IPS DF 6.9 (cell line): Measurements from ENCODE around the gene NOS3.

Experiments
- DNase-seq: peaks from one replicate; pipeline ENCODE4 v3.0.0-alpha.2; 2013; ENCODE audit warnings: low read depth, low spot score
- H3K27ac ChIP-seq: one replicate; pipeline ENCODE4 v1.5.1; 2013; ENCODE audit warnings: low read length, control low read depth
- H3K27me3 ChIP-seq: 2 replicates; pipeline ENCODE4 v1.6.1; 2013; ENCODE audit warnings: mild to moderate bottlenecking, low read length; ENCODE audit not compliant: control insufficient read depth, insufficient read depth
- H3K36me3 ChIP-seq: 2 replicates; pipeline ENCODE4 v1.6.1; 2013; ENCODE audit warnings: low read length; ENCODE audit not compliant: control insufficient read depth, insufficient read depth
- H3K4me1 ChIP-seq: 2 replicates; pipeline ENCODE4 v1.6.1; 2013; ENCODE audit warnings: low read length; ENCODE audit not compliant: control insufficient read depth, insufficient read depth
- H3K4me3 ChIP-seq: 2 replicates; pipeline ENCODE4 v1.5.1; 2013; ENCODE audit warnings: mild to moderate bottlenecking, low read length
- H3K9me3 ChIP-seq: 2 replicates; pipeline ENCODE4 v1.6.1; 2013; ENCODE audit warnings: low read length, inconsistent platforms; ENCODE audit not compliant: control insufficient read depth, insufficient read depth
- WGBS: extraction: QIAGEN DNeasy Blood & Tissue Kit; methylation state at CpG from one replicate; pipeline ENCODE4 v1.1.7; 2013; ENCODE audit warnings: mixed read lengths, missing lambda C conversion rate; ENCODE audit not compliant: insufficient read length, insufficient coverage; 5-methylcytosine and 5-hydroxymethylcytosine counted together

NOS3 gene

DNA sequence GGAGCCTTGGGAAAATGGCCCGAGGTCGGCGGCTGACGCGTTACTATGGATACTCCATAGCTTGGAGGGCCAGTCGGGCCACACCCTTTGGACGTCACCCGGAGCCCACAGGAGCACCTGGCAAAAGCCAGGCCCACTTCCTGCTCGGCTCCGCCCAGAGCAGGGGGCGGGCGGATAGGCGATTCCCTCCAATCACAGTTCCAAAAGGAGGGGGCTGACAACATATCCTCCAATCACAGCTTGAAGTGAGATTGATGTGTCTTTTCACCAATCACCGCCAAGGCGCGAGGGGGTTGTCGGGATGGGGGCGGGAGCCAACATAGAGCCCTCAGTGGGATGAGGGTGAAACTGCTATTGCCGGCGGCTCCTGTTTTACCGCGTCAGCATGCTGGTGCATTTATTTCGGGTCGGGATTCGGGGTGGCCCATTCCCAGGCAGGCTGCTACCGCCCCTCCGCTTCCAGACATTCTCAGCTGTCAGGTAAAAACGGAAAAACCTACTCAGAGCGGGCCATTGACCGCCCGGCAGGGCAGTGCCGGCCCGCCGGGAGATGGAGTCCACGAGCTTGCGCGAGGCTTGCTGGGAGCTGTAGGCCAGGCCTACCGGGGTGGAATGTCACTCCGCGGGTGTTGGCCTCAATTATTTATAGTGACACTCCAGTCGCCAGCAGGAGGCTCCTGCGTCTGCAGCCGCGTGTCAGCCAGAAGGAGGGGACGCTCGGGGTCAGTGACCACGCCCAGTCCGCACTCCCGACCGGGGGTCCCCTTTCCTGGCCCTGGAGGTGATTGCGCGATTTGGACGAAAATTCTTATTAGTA, 37.5 kb downstream of the NOS3 start, which contains the start of gene ABCB8:
ABCB8 (plus strand) TSS at position 320 of the 817 bp plus-strand sequence; CDS start at position 386, 66 bp downstream.
- Histone ChIP-seq H3K27me3 (no peaks in the 10 kb centered on the region), H3K36me3 (no peaks in the 10 kb centered on the region), H3K4me3 (peak within 1 kb of the TSS; percentile 70; the same call in 1 of the 2 replicates), H3K27ac (no peak within 1 kb of the TSS), H3K9me3 (no peaks in the 10 kb centered on the region), H3K4me1 (peaks cover 3% of the 10 kb centered on the region; the same call in 1 of the 2 replicates)
- DNase-seq = peak; percentile 94
- no CpG with 5 or more reads among the region's 53 CpGs for whole genome bisulfite sequencing

DNA sequence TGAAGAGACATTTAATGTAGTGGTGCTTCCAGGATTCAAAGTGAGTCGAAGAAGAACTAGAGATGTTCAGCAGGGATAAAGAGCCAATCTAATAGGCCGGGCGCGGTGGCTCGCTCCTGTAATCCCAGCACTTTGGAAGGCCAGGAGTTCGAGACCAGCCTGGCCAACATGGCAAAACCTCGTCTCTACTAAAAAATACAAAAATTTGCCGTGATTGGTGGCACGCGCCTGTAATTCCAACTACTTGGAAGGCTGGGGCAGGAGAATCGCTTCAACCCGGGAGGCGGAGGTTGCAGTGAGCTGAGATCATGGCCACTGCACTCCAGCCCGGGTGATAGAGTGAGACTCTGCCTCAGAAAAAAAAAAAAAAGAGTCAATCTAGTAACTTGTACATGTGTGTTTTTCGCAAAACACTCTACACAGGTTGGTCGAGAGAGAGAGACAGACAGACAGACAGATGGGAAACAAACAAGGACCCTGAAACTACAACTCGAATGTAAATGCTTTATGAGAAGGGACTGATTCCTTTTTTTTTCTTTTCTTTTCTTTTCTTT, 38.2 kb downstream of the NOS3 start:
- DNase-seq = no peak
- Histone ChIP-seq H3K9me3 (no peaks in the 10 kb centered on the region), H3K4me1 (peaks cover 3% of the 10 kb centered on the region; the same call in 1 of the 2 replicates), H3K27me3 (no peaks in the 10 kb centered on the region), H3K27ac (no peak overlapping the region), H3K36me3 (no peaks in the 10 kb centered on the region), H3K4me3 (peak overlapping the region; percentile 70; the same call in 1 of the 2 replicates)
- no CpG with 5 or more reads among the region's 17 CpGs for WGBS

DNA sequence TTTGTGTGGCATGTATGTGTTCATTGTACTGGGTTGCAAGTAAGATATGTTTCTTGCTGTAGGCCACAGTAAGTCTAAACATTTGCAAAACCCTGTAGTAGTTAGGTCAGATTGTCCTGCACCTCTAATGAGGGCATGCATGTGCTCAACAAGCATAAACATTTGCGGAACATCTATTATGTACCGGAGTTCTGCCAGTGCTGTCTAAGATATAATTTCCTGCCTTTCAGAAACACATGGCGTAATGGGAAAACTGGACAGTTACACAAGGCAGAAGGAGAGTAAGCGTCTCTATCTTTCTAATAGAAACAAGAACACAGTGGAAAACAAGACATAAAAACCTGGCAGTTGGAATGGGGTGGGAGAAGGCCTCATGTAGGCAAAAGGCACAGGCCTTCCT, 40.2 kb downstream of the NOS3 start:
- Histone ChIP-seq H3K4me1 (peaks cover 3% of the 10 kb centered on the region; the same call in 1 of the 2 replicates), H3K4me3 (no peak overlapping the region), H3K36me3 (no peaks in the 10 kb centered on the region; the same call in 1 of the 2 replicates), H3K9me3 (no peaks in the 10 kb centered on the region), H3K27me3 (no peaks in the 10 kb centered on the region), H3K27ac (no peak overlapping the region)
- DNase-seq = no peak
- WGBS = no CpG with 5 or more reads among the region's 4 CpGs

DNA sequence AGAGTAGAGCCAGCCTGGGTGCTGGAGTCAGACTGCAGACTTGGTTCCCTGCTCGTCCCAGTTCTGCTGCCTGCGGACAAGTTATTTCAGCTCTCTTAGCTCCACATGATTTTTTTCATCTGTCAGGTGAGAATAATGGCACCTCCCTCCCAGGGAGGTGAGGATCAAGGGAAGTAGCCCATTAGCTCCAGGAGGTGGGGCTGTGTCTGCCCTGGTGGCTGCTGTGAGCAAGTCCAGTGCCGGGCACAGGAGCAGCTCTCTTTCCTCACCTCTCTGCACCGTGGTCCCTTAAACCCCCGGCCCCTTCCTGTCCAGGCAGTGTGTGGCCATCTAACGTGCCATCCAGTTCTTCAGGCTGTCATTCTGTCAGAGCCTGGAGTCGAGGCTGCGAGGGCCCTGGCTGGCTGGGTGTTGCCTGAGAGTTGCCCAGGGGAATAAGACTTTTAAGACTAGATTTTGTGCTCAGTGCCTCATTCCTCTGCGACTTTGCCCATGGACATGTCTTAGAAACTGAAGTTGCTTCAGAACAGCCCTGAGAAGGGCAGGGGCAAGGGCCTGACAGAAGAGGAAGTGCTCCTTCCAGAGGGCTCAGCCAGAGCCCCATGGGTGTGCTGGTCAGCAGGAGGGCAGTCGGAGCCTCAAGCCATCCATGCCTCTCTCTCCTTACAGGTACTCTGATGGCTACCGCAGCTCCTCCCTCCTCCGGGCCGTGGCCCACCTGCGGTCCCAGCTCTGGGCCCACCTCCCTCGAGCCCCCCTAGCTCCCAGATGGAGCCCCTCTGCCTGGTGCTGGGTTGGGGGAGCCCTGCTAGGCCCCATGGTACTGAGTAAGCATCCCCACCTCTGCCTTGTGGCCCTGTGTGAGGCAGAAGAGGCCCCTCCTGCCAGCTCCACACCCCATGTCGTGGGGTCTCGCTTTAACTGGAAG, 42.4 kb downstream of the NOS3 start:
- no CpG with 5 or more reads among the region's 17 CpGs for WGBS
- H3K9me3 ChIP-seq = no peaks in the 10 kb centered on the region
- no peak for DNase-seq
- H3K27me3 ChIP-seq = no peaks in the 10 kb centered on the region
- no peak overlapping the region for H3K27ac ChIP-seq
- H3K4me1 ChIP-seq = no peaks in the 10 kb centered on the region
- peaks cover 3% of the 10 kb centered on the region for H3K36me3 ChIP-seq
- no peak overlapping the region for H3K4me3 ChIP-seq

DNA sequence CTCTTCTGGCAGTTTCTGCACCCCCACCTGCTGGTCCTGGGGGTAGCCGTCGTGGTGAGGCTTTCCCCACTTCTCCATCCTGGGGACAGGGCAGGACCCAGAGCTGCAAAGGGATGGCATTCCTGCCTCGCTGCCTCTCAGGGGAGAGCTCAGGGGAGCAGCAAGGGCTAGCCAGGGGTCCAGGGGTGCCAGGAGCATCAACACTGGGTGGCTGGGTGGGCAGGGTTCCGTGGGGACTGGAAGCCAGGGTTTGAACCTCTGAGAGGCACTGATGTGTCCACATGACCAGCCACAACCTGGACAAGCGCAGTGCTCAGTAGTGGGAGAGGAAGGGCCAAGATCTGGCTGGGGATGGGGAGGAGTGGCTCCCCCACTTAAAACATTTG, 43.0 kb downstream of the NOS3 start:
- Histone ChIP-seq H3K4me3 (no peak overlapping the region), H3K27ac (no peak overlapping the region), H3K9me3 (no peaks in the 10 kb centered on the region), H3K36me3 (peaks cover 3% of the 10 kb centered on the region), H3K27me3 (no peaks in the 10 kb centered on the region), H3K4me1 (no peaks in the 10 kb centered on the region)
- DNase-seq = no peak
- WGBS = no CpG with 5 or more reads among the region's 5 CpGs

DNA sequence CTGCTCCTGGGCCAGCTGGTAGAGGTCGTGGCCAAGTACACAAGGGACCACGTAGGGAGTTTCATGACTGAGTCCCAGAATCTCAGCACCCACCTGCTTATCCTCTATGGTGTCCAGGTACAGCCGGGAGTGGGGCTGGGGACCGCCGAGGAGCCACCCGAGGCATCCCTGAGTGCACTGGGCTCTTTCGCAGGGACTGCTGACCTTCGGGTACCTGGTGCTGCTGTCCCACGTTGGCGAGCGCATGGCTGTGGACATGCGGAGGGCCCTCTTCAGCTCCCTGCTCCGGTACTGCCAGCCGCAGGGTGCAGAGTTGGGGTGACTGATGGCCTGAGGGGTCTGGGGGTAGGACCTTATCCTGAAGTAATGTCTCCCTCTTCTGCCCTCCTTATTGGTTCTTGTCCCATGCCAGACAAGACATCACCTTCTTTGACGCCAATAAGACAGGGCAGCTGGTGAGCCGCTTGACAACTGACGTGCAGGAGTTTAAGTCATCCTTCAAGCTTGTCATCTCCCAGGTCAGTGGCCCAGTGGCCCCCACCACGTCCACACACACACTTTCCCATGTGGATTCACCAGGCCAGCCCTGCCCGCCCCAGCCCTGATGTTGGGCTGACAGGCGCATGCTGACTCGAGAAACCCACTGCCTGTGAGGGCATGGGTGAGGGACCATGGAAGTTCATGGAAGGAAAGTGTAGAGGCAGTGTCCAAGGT, 43.7 kb downstream of the NOS3 start:
- no peaks in the 10 kb centered on the region for H3K9me3 ChIP-seq
- H3K36me3 ChIP-seq = peaks cover 3% of the 10 kb centered on the region
- no CpG with 5 or more reads among the region's 21 CpGs for WGBS
- H3K27me3 ChIP-seq = no peaks in the 10 kb centered on the region
- no peak overlapping the region for H3K4me3 ChIP-seq
- no peaks in the 10 kb centered on the region for H3K4me1 ChIP-seq
- no peak overlapping the region for H3K27ac ChIP-seq
- no peak for DNase-seq

DNA sequence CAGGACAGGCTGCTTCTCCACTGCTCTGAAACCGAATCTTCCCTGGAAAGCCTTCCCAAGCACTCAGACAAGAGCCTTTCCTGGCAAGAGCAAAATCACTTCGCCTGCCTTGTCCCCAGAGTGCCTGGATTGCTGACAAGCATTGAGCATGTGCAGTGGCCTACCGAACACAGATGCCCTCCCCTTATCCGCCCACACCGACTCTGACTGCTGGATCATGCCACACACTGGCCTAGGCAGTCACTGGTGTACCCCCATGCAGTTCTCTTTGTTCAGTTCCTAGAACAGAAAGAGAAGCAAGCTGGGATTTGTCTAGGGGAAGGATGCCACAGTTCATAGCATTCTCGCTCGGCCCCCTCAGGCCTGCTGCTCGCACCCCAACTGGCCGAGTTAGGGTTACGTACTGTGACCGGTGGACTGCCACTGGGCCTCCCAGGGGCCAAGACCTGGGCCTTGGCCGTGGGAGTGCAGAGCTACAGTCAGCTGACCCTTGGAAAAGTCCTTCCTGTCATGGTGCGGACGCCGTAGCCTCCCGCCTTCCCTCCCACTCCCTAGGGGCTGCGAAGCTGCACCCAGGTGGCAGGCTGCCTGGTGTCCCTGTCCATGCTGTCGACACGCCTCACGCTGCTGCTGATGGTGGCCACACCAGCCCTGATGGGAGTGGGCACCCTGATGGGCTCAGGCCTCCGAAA, 44.4 kb downstream of the NOS3 start:
- Histone ChIP-seq H3K4me3 (no peak overlapping the region), H3K9me3 (no peaks in the 10 kb centered on the region), H3K27me3 (no peaks in the 10 kb centered on the region), H3K27ac (no peak overlapping the region), H3K4me1 (no peaks in the 10 kb centered on the region), H3K36me3 (peaks cover 3% of the 10 kb centered on the region)
- no CpG with 5 or more reads among the region's 21 CpGs for WGBS
- DNase-seq = no peak

DNA sequence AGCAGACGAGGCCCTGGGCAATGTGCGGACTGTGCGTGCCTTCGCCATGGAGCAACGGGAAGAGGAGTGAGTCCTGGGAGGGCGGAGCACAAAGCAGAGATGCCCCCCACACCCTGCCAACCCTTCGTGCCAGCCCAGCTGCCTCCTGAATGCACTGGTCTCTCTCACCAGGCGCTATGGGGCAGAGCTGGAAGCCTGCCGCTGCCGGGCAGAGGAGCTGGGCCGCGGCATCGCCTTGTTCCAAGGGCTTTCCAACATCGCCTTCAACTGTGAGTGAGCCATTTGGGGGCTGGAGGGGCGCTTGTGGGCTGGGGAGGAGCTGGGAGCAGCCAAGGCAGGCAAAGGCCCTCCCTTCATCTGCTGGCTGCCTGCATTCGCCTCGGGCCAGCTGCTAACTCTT, 45.1 kb downstream of the NOS3 start:
- DNase-seq = no peak
- Histone ChIP-seq H3K9me3 (no peaks in the 10 kb centered on the region), H3K27me3 (no peaks in the 10 kb centered on the region), H3K4me3 (no peak overlapping the region), H3K36me3 (peaks cover 3% of the 10 kb centered on the region), H3K4me1 (no peaks in the 10 kb centered on the region), H3K27ac (no peak overlapping the region)
- WGBS = no CpG with 5 or more reads among the region's 17 CpGs

DNA sequence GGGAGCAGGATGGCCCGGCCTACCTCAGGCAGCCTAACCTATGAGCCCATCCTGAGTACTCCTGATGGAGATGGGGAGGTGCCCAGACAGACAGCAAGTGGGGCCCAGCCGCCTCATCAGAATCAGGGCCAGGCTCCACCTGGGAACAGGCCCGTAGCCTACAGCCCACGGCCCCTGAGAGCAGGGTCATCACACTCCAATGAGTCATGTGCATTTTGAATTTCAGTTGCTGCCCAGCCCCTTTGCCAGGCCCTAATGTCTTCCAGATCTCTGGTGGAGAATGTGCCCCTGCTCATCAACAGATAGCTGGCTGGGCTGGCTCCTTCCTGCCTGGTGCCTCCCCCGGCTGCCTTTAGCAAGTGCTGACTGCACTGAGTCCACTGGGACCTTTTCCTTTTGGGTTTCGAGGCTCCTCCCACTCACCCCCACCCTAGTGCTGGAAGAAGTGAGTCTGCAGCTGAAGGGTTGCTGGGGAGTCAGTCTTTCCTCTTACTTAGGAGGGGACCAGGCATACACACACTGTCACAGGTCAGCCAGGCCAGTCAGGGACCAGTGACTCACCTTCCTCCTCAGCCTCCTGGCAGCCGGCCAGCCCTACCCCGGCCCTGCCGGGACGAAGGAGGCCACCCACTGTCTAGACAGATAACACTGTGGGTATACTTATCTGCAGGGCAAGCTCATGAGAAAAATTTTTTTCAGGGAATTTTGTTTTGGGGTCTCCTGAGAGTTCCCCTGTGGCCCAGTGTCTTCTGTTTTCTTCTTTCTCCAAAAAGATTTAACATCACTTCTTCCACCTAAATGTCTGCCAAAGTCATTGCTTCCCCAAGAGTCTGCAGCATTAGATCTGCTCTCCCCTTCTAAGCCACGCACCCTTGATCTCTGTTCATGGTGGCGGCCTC, 48.4 kb downstream of the NOS3 start:
- WGBS = no CpG with 5 or more reads among the region's 12 CpGs
- H3K27me3 ChIP-seq = no peaks in the 10 kb centered on the region
- no peak overlapping the region for H3K27ac ChIP-seq
- H3K9me3 ChIP-seq = no peaks in the 10 kb centered on the region
- no peak overlapping the region for H3K4me3 ChIP-seq
- H3K4me1 ChIP-seq = no peaks in the 10 kb centered on the region
- DNase-seq = no peak
- H3K36me3 ChIP-seq = peaks cover 3% of the 10 kb centered on the region
